HL-60 (cell line): ENCODE measurements around the gene OVCH2.
A peak's percentile ranks its signal among the peaks of the same experiment; 100 is the strongest.

Source experiments
- DNase-seq, 2 experiments: peaks; one replicate each; pipeline ENCODE4 v3.0.0-alpha.2; 2010 to 2020; ENCODE audit warnings: low read depth in 1 of 2, low spot score in 1 of 2
- H3K27ac ChIP-seq: fragments of 250-450 bp; sonication (Bioruptor Pico); replicated peaks from 2 replicates; pipeline ENCODE4 v1.5.1; 2020; ENCODE audit warnings: mild to moderate bottlenecking, moderate library complexity
- H3K27me3 ChIP-seq: fragments of 250-450 bp; sonication (Bioruptor Pico); 2 replicates; pipeline ENCODE4 v1.5.1; 2021; ENCODE audit warnings: mild to moderate bottlenecking, moderate library complexity; ENCODE audit not compliant: insufficient read depth, poor library complexity, severe bottlenecking
- H3K4me3 ChIP-seq: replicated peaks from 2 replicates; pipeline ENCODE4 v1.5.1; 2011; ENCODE audit warnings: mild to moderate bottlenecking, control low read depth, low read length; ENCODE audit not compliant: insufficient read depth
- CTCF ChIP-seq: IDR thresholded peaks from one replicate; pipeline ENCODE4 v1.5.1; 2011; ENCODE audit warnings: low read length, control low read depth, inconsistent platforms; ENCODE audit not compliant: insufficient read depth
- GABPA ChIP-seq: IDR thresholded peaks from 2 replicates; pipeline ENCODE4 v1.6.1; 2012; ENCODE audit warnings: low read depth
- POLR2AphosphoS5 ChIP-seq: IDR thresholded peaks from 2 replicates; pipeline ENCODE4 v1.6.1; 2012; ENCODE audit warnings: low read depth
- REST ChIP-seq: IDR thresholded peaks from 2 replicates; pipeline ENCODE4 v1.6.1; 2012; ENCODE audit warnings: low read depth; ENCODE audit not compliant: insufficient replicate concordance
- SPI1 ChIP-seq: IDR thresholded peaks from 2 replicates; pipeline ENCODE4 v1.6.1; 2012; ENCODE audit warnings: low read depth, mild to moderate bottlenecking, borderline replicate concordance

The OVCH2 gene

GRCh38 chr11:7677071-7677470, 29.2 kb downstream of the OVCH2 start:
- no peak for TF ChIP-seq POLR2AphosphoS5
- peak; percentile 89 for TF ChIP-seq SPI1
- no peak for TF ChIP-seq REST
- TF ChIP-seq CTCF: no peak
- H3K27me3 ChIP-seq: peaks cover 9% of the 10 kb centered on the region
- H3K27ac ChIP-seq: no peak overlapping the region
- H3K4me3 ChIP-seq: no peak overlapping the region
- DNase-seq: no peak

- TF ChIP-seq GABPA (no peak), POLR2AphosphoS5 (no peak), REST (no peak), SPI1 (no peak), CTCF (no peak)
- Histone ChIP-seq H3K27me3 (peaks cover 9% of the 10 kb centered on the region), H3K4me3 (no peak overlapping the region), H3K27ac (no peak overlapping the region)
- DNase-seq: no peak
Measured at GRCh38 chr11:7675631-7676030, 30.6 kb downstream of the OVCH2 start.

GRCh38 chr11:7673724-7674434, 32.4 kb downstream of the OVCH2 start:
- Histone ChIP-seq H3K27ac (no peak overlapping the region), H3K4me3 (no peak overlapping the region), H3K27me3 (peaks cover 9% of the 10 kb centered on the region)
- no peak for TF ChIP-seq GABPA
- TF ChIP-seq REST: no peak
- TF ChIP-seq POLR2AphosphoS5: no peak
- TF ChIP-seq SPI1: no peak
- TF ChIP-seq CTCF: no peak
- no peak for DNase-seq
